H9 (cell line): ENCODE measurements around the gene SIGLEC9. TPM values are rescaled to one million over a fixed set of nuclear protein-coding genes. Genes with fewer than 3 reads are reported as not detected.

Experiments used
- DNase-seq: peaks from one replicate; pipeline ENCODE4 v3.0.0-alpha.2; 2017
- H2AFZ ChIP-seq: one replicate; pipeline ENCODE4 v1.6.1; 2013; ENCODE audit warnings: mild to moderate bottlenecking, low read length, control low read depth, moderate library complexity
- H2AK5ac ChIP-seq: 2 replicates; pipeline ENCODE4 v1.6.1; 2013; ENCODE audit warnings: low read length, control low read depth, mixed read lengths; ENCODE audit not compliant: insufficient read length
- H2BK120ac ChIP-seq: one replicate; pipeline ENCODE4 v1.6.1; 2013; ENCODE audit warnings: low read depth, mild to moderate bottlenecking, low read length, control low read depth, inconsistent platforms; ENCODE audit not compliant: poor library complexity, severe bottlenecking
- H2BK12ac ChIP-seq: 2 replicates; pipeline ENCODE4 v1.6.1; 2013; ENCODE audit warnings: low read length, control low read depth, mixed read lengths, low read depth; ENCODE audit not compliant: insufficient read length
- H2BK15ac ChIP-seq: 2 replicates; pipeline ENCODE4 v1.6.1; 2013; ENCODE audit warnings: low read depth, low read length, control low read depth
- H2BK20ac ChIP-seq: one replicate; pipeline ENCODE4 v1.6.1; 2013; ENCODE audit warnings: low read depth, mild to moderate bottlenecking, low read length, control low read depth, inconsistent platforms; ENCODE audit not compliant: poor library complexity, severe bottlenecking
- H2BK5ac ChIP-seq: 2 replicates; pipeline ENCODE4 v1.6.1; 2013; ENCODE audit warnings: low read length, control low read depth, mixed read lengths; ENCODE audit not compliant: insufficient read length
- H3K14ac ChIP-seq: 2 replicates; pipeline ENCODE4 v1.6.1; 2013; ENCODE audit warnings: low read length, control low read depth; ENCODE audit not compliant: insufficient read depth
- H3K18ac ChIP-seq: 2 replicates; pipeline ENCODE4 v1.6.1; 2013; ENCODE audit warnings: low read depth, mild to moderate bottlenecking, mixed read lengths, low read length, control low read depth; ENCODE audit not compliant: insufficient read length
- H3K23ac ChIP-seq: 2 replicates; pipeline ENCODE4 v1.6.1; 2013; ENCODE audit warnings: low read length, control low read depth, mixed read lengths, low read depth; ENCODE audit not compliant: insufficient read length
- H3K23me2 ChIP-seq: 2 replicates; pipeline ENCODE4 v1.6.1; 2013; ENCODE audit warnings: low read depth, mild to moderate bottlenecking, mixed read lengths, low read length, control low read depth; ENCODE audit not compliant: insufficient read length, poor library complexity, severe bottlenecking
- H3K27ac ChIP-seq: 2 replicates; pipeline ENCODE4 v1.5.1; 2013; ENCODE audit warnings: low read length, control low read depth, mixed read lengths, low read depth; ENCODE audit not compliant: insufficient read length
- H3K27me3 ChIP-seq: 2 replicates; pipeline ENCODE4 v1.6.1; 2013; ENCODE audit warnings: low read length, control low read depth, inconsistent platforms; ENCODE audit not compliant: insufficient read depth
- H3K4ac ChIP-seq: 2 replicates; pipeline ENCODE4 v1.6.1; 2013; ENCODE audit warnings: low read depth, mild to moderate bottlenecking, control low read depth, inconsistent platforms, low read length, moderate library complexity
- H3K4me1 ChIP-seq: 2 replicates; pipeline ENCODE4 v1.6.1; 2013; ENCODE audit warnings: low read length, control low read depth, inconsistent platforms; ENCODE audit not compliant: insufficient read depth
- H3K4me2 ChIP-seq: 2 replicates; pipeline ENCODE4 v1.6.1; 2013; ENCODE audit warnings: low read length, control low read depth, mixed read lengths; ENCODE audit not compliant: insufficient read length, insufficient read depth
- H3K56ac ChIP-seq: 2 replicates; pipeline ENCODE4 v1.6.1; 2013; ENCODE audit warnings: low read depth, mild to moderate bottlenecking, mixed read lengths, low read length, control low read depth; ENCODE audit not compliant: insufficient read length
- H3K79me1 ChIP-seq: 2 replicates; pipeline ENCODE4 v1.6.1; 2013; ENCODE audit warnings: low read depth, mild to moderate bottlenecking, moderate library complexity, low read length, control low read depth, inconsistent platforms; ENCODE audit not compliant: insufficient read depth, poor library complexity, severe bottlenecking
- H3K79me2 ChIP-seq: 2 replicates; pipeline ENCODE4 v1.6.1; 2013; ENCODE audit warnings: low read length, control low read depth, inconsistent platforms; ENCODE audit not compliant: insufficient read depth
- H3K9ac ChIP-seq: 2 replicates; pipeline ENCODE4 v1.6.1; 2013; ENCODE audit warnings: low read length, control low read depth, mixed read lengths; ENCODE audit not compliant: insufficient read length; ENCODE audit errors: extremely low read depth
- H3K9me3 ChIP-seq: one replicate; pipeline ENCODE4 v1.6.1; 2013; ENCODE audit warnings: low read depth, low read length, inconsistent platforms; ENCODE audit not compliant: control insufficient read depth
- H3T11ph ChIP-seq: one replicate; pipeline ENCODE4 v1.6.1; 2013; ENCODE audit warnings: mild to moderate bottlenecking, low read length, control low read depth, inconsistent platforms
- H4K20me1 ChIP-seq: one replicate; pipeline ENCODE4 v1.6.1; 2013; ENCODE audit not compliant: control insufficient read depth, insufficient read length, insufficient read depth
- H4K5ac ChIP-seq: 2 replicates; pipeline ENCODE4 v1.6.1; 2013; ENCODE audit warnings: low read depth, mild to moderate bottlenecking, mixed read lengths, low read length, control low read depth; ENCODE audit not compliant: insufficient read length
- H4K8ac ChIP-seq: replicated peaks from 2 replicates; pipeline ENCODE4 v1.6.1; 2013; ENCODE audit warnings: low read length, control low read depth, mixed read lengths, low read depth; ENCODE audit not compliant: insufficient read length
- H4K91ac ChIP-seq: 2 replicates; pipeline ENCODE4 v1.6.1; 2013; ENCODE audit warnings: low read depth, mild to moderate bottlenecking, moderate library complexity, mixed read lengths, low read length, control low read depth; ENCODE audit not compliant: insufficient read length
- H3K27ac Mint-ChIP-seq, 3 experiments: 2 replicates in 2 of 3; 3 replicates in 1 of 3; pipeline ENCODE4 v1.8.0; 2020 to 2021; ENCODE audit warnings: mixed read lengths in 3 of 3, mild to moderate bottlenecking in 1 of 3, moderate library complexity in 1 of 3
- H3K27me3 Mint-ChIP-seq: 2 replicates; pipeline ENCODE4 v1.8.0; 2021; ENCODE audit warnings: low read depth, mild to moderate bottlenecking, moderate library complexity, mixed read lengths
- H3K36me3 Mint-ChIP-seq, 3 experiments: 2 replicates in 2 of 3; 3 replicates in 1 of 3; pipeline ENCODE4 v1.8.0; 2020 to 2021; ENCODE audit warnings: low read depth in 3 of 3, mixed read lengths in 3 of 3; ENCODE audit not compliant: insufficient read depth in 1 of 3
- H3K4me1 Mint-ChIP-seq, 2 experiments: 2 replicates each; pipeline ENCODE4 v1.8.0; 2020; ENCODE audit warnings: mixed read lengths in 2 of 2
- H3K4me3 Mint-ChIP-seq, 2 experiments: 2 replicates in 1 of 2; 3 replicates in 1 of 2; pipeline ENCODE4 v1.8.0; 2020 to 2021; ENCODE audit warnings: mild to moderate bottlenecking in 2 of 2, mixed read lengths in 2 of 2, moderate library complexity in 1 of 2
- H3K9me3 Mint-ChIP-seq, 2 experiments: 2 replicates in 1 of 2; 3 replicates in 1 of 2; pipeline ENCODE4 v1.8.0; 2020; ENCODE audit warnings: mild to moderate bottlenecking in 2 of 2, mixed read lengths in 2 of 2, moderate library complexity in 1 of 2
- WGBS: extraction: QIAGEN DNeasy Blood & Tissue Kit; methylation state at CpG from one replicate; pipeline ENCODE4 v1.1.7; 2013; ENCODE audit warnings: missing lambda C conversion rate, low lambda C conversion rate, mixed read lengths; ENCODE audit not compliant: insufficient read length; ENCODE audit errors: extremely low coverage; 5-methylcytosine and 5-hydroxymethylcytosine counted together
- total RNA-seq: library from RNA; stranded (reverse); gene quantifications from 2 replicates; pipeline ENCODE4 v1.2.1, GENCODE V29; 2021
- TF ChIP-seq, protein P1 (sequence below): fragments of 200-600 bp; sonication (generic); conservative IDR thresholded peaks from 3 replicates; pipeline ENCODE4 v1.8.0; 2021; ENCODE audit warnings: antibody characterized with exemption, mild to moderate bottlenecking

SIGLEC9 gene
- total RNA-seq, 1 experiment from 2014 or later, result not detected

DNA sequence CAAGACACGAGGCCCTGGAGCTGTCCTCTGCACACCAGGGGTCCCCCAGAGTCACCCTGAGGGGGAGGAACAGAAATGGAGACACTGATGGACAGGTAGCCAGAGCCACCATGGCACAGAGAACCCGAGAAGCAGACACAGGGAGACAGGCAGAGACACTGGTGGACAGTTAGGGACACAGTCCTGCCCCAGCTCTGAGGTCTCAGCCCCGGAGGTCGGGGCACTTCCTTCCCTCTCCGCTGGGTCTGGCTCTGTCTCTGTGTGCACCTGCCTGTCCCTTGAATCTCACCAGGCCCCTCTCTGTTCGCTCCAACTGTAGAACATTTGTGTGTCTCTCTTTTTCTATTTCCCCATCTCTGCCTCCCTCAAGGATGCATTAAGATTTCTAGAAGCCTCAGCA is 46.6 kb upstream of the SIGLEC9 start:
- Histone ChIP-seq H3K27ac (no peak overlapping the region), H3K79me2 (no peaks in the 10 kb centered on the region), H3K4me1 (peaks cover 2% of the 10 kb centered on the region; the same call in 1 of the 2 replicates), H3K4me2 (no peak overlapping the region), H3K79me1 (no peaks in the 10 kb centered on the region), H2BK12ac (no peak overlapping the region), H3K4ac (no peak overlapping the region), H2AK5ac (no peak overlapping the region), H3T11ph (no peak overlapping the region), H2BK15ac (no peak overlapping the region), H2BK20ac (no peak overlapping the region), H3K27me3 (no peaks in the 10 kb centered on the region), H3K18ac (no peak overlapping the region), H2AFZ (no peak overlapping the region), H3K9me3 (no peaks in the 10 kb centered on the region), H2BK120ac (no peak overlapping the region), H4K20me1 (no peaks in the 10 kb centered on the region), H4K5ac (no peak overlapping the region), H3K14ac (no peak overlapping the region), H2BK5ac (no peak overlapping the region), H4K8ac (no peak overlapping the region), H3K23ac (no peak overlapping the region), H3K23me2 (no peaks in the 10 kb centered on the region), H3K9ac (no peak overlapping the region), H4K91ac (no peak overlapping the region), H3K56ac (no peak overlapping the region)
- H3K4me1 Mint-ChIP-seq, result peaks cover 19 to 23% of the 10 kb centered on the region in 2 experiments
- WGBS, result no CpG with 5 or more reads among the region's 6 CpGs
- no peak for DNase-seq
- no peak overlapping the region; a peak in 1 of 5 replicates for H3K4me3 Mint-ChIP-seq
- H3K27me3 Mint-ChIP-seq, result peaks cover 15% of the 10 kb centered on the region
- H3K36me3 Mint-ChIP-seq, result peaks cover 0 to 7% (median 0%) of the 10 kb centered on the region in 3 experiments; a peak in 1 of 7 replicates
- TF ChIP-seq, protein P1, sequence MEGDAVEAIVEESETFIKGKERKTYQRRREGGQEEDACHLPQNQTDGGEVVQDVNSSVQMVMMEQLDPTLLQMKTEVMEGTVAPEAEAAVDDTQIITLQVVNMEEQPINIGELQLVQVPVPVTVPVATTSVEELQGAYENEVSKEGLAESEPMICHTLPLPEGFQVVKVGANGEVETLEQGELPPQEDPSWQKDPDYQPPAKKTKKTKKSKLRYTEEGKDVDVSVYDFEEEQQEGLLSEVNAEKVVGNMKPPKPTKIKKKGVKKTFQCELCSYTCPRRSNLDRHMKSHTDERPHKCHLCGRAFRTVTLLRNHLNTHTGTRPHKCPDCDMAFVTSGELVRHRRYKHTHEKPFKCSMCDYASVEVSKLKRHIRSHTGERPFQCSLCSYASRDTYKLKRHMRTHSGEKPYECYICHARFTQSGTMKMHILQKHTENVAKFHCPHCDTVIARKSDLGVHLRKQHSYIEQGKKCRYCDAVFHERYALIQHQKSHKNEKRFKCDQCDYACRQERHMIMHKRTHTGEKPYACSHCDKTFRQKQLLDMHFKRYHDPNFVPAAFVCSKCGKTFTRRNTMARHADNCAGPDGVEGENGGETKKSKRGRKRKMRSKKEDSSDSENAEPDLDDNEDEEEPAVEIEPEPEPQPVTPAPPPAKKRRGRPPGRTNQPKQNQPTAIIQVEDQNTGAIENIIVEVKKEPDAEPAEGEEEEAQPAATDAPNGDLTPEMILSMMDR, result no peak
- H3K27ac Mint-ChIP-seq, result no peak overlapping the region
- H3K9me3 Mint-ChIP-seq, result peaks cover 7 to 13% of the 10 kb centered on the region in 2 experiments
